ENCODE results near the gene VIT.

VIT gene

DNA sequence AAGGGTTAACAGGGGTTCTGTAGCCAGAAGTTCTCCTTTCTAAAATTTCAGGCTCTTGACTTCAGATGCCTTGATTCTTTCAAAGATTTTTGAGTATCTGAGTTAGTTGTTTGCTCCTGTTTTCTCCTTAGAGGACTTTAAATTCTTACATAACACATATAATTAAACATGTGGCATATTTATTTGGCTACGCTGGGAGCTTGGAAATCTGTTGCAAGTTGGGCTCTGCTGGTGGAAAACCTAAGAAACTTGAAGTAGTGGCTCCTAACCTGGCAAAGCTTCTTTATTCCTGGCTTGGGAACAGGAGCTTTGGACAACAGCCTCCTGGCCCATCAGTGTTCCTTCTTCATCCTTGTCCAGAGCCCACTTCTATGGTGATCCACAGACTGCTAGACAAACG lies 72.6 kb downstream of the VIT start:
- no peak for DNase-seq (ENCODE audit: low spot score)

DNA sequence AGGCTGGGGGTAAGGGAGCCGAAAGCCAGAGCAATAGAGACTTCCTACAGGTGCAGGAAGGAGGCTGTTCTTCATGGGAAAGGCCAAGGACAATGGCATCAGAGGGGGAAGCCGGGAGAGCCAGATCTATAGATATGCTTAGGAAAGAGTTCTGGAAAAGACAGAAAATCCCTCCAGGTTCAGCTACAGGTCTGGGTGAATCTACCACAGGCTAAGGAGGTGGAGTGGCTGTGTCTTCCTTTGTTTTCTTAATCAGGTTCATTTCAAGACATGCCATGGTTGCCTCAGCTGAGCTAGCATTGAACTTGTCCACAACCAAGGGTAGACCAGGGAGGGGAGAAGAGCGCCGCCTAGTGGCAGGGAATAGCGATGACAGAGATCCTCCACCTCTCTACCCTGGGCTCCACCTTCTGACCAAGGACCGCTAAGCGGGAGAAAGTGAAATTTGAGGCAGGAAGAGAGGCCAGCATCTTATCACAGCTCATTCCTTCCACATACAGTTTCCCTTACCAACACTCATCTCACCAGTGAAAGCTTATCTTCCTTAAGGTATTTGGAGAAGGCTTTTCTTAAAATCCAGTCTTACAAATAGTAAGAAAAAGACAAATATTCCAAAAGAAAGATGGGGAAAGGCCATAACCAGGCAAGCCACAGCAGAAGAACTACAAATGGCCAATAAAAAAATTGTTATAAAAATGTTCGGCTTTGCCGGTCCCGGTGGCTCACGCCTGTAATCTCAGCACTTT lies 74.2 kb downstream of the VIT start:
- DNase-seq (ENCODE audit: low spot score): peak; percentile 54

DNA sequence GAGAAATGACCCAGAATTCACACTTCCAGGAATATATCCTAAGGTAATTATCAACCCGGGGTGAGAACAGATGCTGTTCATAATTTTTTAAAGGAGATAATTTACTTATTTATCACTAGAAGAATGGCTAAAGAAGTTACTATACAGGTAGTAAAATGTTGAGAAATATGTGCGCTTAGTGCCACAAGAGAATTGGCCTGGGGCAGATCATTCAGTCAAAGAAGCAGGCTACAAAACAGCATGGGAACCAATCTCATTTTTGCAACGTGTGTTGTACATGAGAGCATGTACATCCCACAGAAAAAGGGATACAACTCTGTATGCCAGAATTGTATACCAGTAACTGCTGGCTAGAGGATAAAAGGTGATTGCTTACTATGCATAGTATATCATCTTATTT lies 75.2 kb downstream of the VIT start:
- DNase-seq (ENCODE audit: low spot score): no peak

DNA sequence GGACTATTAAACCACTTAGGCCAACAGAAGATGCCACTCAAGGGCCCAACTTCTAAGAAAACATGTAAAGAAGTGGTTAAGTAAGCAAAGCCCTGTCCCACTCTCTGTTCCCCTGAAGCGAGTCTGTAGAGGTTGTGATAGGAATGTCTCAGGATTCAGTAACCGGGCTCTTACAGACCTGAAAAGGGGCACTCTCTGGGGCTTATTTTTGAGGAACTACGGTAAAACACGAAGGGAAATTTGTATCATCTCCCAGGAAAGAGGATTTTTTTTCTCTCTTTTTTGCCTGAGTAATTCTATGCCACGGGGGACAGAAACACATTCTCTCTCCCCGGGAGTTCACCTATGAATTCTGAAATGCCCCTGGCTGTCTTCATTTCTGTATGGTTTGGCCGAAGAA lies 77.4 kb downstream of the VIT start:
- DNase-seq (ENCODE audit: low spot score): no peak

DNA sequence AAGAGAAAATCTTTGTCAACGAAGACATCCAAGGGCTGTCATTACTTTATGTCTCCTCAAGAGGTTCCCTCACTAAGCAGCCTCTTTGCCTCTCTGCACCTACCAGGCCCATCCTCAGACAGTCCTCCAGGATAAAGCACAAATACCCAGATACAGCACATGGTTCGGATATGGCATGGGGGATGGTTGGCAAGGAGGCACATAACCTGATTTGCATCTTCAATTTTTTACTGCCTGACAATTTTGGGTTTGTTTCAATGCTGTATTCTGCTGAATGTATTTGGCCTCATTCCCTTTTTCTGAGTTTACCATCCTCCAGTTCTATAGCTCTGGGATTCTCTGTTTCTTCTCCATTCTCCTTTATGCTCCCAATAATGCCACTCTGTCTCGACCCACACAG lies 78.8 kb downstream of the VIT start:
- no peak for DNase-seq (ENCODE audit: low spot score)

DNA sequence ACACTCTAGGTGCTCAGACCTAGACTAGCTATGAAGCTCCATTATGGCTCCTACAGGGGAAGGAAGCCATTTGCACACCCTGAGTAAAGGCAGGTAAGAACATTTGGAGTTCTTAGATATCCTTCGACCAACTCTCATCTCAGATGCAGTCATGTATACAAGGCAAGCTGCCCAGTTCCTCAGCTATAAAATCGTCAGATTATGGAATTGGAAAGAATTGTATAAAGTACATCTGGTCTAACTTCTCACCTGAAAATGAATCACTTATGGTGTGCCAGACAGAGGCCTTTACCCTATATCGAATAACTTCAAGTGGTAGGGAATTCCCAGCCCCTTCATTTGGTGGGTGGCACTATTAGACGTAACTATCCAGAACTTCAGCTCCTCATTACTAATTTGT lies 79.3 kb downstream of the VIT start:
- no peak for DNase-seq (ENCODE audit: low spot score)

DNA sequence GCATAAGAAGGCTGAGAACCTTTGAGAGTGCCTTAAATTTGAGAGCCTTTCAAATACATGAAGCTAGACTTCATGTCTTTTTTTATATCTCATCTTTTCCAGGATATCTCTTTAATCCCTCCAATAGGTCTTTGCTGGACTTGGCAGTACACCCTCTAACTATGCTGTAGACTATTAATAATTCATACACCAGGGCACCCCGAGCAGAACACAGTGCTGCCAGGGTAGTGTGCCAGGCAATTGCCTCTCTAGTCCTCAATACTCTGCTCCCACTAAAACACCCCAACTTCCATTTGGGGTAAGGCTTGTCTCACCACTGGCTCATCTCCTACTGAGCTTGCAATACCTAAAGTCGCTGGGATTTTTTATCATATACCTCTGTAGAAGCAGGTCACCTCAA lies 80.8 kb downstream of the VIT start:
- no peak for DNase-seq (ENCODE audit: low spot score)

DNA sequence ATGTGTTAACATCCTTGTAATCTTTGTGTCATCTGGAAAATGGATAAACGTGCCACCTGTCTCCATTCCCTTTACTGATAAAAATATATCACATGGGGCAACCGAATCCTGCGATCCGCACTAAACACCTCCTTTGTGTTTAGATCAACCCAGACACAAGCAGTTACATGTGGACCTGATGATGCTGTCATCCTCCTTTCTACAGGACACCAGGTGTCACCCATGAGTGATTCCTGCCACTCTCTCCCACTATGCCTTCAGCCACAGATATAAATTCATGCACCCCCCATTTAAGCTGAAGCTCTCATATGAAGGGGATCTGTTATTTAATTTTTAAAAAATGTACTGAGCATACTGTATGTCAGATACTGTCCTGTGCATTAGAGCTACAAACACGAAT lies 81.3 kb downstream of the VIT start:
- DNase-seq (ENCODE audit: low spot score): no peak

DNA sequence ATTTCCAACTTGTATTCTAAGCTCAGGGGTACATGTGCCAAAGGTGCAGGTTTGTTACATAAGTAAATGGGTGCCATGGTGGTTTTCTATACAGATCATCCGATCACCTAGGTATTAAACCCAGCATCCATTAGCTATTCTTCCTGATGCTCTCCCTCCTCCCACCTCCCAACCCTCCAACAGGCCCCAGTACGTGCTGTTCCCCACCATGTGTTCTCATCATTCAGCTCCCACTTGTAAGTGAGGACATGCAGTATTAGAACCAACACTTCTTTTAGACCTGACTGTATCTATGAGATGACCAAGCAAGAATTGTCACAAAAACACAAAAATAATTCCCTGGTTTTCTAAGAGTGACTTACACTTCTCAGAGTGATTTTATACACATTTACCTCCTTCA lies 83.0 kb downstream of the VIT start:
- DNase-seq (ENCODE audit: low spot score): no peak

DNA sequence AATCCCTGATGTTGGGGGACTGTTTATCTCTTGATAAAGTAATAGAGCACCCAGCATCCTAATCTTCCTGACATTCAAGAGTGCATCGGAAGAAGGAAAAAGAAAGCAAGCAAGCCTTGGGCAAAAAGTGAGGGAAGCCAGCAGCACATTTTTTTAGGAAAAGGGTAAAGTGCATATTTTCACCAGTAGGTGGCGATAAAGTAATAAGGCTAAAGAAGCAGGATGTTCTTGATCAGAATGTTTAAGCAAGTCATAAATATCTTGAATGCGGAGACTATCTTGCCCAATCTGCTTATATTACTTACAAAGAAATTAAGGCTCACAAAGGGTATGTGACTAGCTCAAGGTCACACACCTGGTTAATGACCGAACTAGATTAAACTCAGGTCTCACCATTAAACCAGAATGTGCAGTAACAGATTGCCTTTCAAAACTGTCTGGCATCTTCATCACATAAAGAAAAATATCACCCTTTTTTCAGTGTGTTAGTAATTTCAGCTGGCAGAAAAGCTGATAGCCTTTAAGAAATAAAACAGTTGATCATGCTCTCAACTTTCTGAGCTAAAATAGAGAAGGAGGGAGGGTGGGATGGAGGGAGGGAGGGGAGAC lies 83.8 kb downstream of the VIT start:
- peak; percentile 50 for DNase-seq (ENCODE audit: low spot score)

DNA sequence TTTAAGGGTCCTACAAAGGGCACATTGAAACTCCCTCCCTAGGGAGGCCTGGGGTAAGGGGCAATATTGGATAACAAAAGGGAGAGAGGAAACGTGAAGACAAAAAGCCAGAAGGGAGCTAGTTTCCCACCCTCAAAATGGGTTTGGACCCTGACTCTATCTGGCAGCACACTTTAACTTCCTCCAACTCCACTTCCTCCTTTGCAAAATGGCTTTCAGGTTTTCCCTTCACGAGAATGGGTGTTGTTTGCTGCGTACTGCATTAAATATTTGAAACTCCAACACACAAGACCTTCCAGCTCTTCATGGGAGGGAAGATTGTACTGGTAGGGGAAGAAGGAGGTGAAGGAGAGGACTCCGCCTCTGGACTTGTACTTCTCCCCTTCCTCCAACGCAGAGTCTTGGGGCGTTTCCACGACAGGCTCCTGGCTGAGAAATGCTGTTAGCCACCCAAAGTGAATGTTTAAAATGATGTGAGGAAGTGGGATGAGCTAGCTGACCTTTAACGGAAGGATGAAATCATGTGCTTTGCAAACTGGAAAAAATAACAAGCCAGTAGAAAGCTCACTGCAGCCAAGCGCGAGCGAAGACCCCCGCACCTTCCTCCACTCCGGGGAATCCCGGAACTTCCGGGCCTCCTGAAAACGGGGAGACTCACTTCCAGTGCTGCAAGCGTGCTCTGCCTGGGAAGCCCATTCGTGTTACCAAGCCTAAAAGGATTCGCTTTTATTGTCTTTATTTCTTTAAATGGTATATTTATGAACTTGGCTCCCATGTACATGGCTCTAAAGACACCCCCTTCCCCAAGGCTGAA lies 85.6 kb downstream of the VIT start:
- no peak for DNase-seq (ENCODE audit: low spot score)

DNA sequence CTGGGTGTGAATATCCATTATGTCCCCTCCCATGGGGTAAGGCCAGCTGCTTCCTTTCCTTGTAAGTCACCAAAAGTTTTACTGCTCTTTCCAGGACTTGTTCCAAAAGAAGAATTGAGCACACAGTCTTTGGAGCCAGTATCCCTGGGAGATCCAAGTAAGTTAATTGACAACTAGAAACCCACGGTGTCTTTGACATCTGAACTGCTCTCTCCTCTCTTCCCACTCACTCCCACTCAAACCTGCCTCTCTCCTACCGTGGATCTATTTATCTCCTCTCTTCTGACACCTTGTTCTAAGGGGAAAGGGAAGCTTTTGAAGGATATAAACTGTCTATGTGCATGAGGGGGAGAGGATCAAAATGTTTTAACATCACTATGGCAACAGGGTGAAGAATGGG lies 86.7 kb downstream of the VIT start:
- DNase-seq (ENCODE audit: low spot score): no peak

DNA sequence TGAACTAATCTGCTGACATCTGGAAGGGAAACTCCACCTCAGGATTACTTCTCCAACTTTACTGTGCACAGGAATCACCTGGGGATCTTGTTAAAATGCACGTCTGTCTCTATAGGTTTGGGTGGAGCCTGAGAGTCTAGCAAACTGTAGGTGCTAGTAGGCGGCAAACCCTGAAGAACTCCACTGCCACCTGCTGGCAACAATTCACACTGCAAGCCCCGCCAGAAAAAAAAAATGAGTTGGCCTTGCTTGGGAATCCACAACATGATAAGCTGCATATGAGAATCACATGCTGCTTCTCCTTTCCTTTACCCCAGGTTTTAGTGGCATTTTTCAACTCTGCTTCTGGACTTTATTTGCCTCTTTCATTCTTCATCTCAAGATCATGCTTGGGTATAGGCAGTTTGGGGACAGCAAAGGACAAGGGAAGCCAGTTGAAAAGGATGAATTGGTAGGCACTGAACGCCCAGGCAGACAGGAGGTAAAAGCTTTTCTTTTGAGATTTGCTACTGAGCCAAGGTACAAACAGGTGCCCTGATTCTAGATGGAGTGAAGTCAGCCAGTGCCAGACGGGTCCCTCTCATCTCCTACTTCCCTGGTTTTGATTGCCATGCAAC lies 88.8 kb downstream of the VIT start:
- DNase-seq (ENCODE audit: low spot score): peak; percentile 54

DNA sequence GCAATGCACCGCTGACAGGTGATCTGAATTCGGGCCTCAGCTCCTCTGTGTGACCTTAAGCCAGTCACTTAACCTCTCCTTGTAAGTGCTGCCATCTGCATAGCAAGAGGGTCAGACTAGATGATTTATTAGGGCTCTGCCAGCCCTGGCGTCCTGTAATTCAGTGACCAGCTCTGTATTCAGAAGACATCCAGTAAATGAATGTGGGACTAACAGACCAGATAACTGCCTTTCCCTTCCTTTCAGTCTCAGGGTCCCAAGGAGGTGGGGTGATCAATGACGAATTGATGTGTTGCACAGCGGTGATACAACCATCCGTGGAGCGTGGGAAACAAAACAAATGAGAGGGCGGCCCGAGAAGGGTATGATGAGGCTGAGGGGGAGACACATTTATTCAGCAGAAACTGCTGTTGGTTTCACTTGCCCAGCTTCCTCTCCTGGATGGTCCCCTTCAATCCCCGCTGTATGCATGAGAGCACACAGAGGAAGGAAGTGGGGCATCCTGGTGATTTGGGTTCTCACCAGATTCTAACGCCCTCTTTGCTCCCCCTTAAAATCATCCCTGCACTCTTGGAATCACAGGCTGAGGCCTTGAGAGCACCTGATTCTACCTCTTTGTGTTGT lies 92.8 kb downstream of the VIT start:
- no peak for DNase-seq (ENCODE audit: low spot score)

DNA sequence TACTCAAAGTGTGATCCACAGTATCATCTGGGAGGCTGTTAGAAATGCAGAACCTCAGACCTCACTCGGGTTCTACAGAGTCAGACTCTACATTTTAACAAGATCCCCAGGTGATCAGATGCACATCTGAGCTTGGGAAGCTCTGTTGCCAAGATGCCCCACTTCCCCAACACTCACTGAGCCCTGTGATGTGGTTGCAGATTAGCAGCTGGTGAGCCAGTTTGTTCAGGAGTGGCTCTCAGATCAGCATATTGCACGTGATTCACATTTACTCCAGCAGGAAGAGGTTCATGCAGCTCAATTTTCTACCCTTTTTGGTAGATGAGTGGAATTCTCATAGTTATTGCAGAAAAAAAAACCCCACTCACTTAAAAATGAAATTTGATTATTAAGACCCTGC lies 96.4 kb downstream of the VIT start:
- no peak for DNase-seq (ENCODE audit: low spot score)

DNA sequence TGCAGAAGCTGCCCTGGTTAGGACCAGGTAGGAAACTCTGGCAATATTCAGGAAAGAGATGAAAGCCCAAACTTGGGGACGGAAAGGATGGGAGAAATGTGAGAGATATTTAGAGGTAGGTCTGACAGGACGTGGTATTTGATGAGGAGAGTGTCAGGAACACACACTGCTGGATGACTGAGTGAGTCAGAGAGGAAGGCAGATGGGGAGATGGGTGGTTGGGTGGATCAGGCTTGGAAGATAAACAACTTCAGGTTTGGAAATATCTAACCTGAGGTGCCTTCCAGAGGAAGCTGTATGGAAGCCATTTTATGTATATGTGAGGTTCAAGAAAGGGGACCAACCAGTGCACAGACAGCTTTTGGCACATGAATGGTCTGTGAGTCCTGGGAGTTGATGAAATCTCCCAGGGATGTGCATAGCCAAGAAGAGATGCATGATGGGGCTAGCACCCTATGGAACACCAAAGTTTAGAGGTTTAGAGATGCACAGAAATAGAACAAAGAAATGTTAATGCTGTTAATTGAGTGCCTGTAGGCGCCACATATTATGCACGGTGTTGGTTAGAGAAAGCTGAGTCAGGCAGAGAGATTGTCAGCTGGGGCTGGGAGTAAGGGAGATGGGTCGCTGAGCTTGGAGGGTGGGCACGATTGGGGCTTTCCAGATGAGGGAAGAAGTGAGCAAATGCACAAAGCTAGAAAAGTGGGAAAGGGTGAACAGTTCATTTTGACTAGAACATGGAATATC lies 101.0 kb downstream of the VIT start:
- no peak for DNase-seq (ENCODE audit: low spot score)

DNA sequence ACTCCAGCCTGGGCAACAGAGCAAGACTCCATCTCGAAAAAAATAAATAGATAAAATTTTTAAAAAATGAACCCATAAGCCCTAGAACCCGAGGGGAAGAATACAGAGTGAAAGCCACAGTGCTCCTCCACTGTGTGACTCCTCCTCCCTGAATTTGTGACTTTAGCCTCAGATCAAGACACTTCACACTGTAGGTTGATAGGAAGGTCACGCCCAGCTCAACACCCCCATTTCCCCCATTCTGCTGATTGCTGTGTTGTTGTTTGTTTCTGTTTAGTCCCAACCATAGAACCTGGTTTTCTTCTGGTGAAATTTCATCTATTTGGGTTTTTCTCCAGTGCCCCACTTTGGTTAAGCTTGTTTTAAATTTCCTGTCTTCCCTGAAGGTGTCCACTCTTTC lies 102.2 kb downstream of the VIT start:
- no peak for DNase-seq (ENCODE audit: low spot score)

DNA sequence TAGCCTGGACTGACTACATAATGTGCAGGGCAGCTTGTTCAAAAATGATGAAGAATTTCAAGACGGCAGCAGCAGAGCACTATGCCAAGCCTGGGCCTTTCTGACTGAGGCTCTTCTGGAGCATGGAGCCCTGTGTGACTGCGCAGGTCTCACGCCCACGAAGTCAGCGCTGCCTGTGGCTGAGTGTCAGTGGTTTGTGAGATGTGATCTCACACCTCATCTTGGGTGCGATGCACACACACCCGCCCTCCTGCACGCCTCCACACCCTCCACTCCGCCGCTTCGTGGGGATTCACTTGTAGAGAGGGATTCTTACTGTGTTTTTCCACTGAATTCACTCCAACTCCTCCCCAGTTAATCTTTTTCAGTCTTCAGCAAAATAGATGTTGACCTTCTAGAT lies 103.9 kb downstream of the VIT start:
- peak; percentile 17 for DNase-seq (ENCODE audit: low spot score)

DNA sequence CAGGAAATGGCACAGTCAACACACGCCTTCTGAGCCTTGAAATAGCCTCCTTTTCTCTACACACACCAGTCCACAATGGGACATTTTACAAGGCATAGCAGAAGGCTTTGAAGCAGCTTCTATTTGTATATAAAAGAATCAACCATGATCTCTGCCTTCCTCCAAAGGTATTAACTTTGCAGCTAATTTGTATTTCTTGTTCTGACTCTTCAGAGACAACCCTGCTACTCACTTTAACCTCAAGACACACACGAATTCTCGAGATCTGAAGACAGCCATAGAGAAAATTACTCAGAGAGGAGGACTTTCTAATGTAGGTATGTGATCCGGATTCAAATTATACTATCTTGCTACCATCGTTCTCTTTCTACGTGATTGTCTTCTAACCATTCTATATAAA lies 104.6 kb downstream of the VIT start:
- peak; percentile 5 for DNase-seq (ENCODE audit: low spot score)

DNA sequence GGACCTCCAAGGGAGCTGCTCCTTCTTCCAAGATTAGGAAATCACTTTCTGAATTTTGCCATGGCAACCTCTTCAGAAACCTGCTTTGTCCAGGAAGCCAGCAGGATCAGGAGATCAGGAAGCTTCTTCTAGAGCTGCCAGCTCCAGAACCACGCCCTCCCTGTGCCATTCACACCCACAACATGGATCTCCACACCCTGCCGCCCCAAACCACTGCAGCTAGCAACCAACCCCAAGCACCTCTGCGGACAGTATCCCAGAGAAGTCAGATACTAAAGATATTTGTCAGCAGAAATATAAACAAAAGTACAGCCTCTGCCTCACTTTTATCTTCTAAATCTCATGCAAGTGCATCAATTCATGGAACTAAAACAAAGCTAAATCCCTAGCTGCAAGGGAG lies 106.4 kb downstream of the VIT start:
- no peak for DNase-seq (ENCODE audit: low spot score)

DNA sequence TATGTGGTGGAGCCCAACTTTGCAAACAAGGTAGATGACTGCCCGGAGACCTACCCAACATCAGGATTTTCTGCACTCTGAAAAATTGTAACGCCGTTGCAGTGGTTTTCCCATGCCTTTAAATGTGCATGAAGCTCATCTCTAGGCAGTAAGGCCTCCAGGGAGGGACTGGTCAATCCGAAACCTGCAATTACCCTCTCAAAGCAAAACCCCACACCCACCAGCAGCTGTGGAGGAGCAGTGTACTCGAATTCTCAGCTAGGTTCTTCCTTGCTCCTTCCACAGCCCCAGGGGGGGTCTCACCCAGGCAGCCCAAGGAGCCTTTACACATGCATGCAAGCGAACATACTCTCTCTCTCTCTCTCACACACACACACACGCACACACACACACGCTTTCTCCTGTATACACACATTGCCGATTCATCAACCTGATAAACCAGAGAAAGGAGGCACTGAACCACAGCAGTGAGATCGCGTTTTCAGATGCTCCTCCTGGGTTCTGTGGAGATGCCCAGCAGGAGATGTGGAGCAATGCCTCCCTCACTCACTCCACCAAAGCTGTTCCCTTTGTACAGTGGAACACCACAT lies 109.2 kb downstream of the VIT start:
- no peak for DNase-seq (ENCODE audit: low spot score)

All from activated CD4-positive, alpha-beta T cell treated with anti-CD3 and anti-CD28 coated beads, Interleukin-2, Interleukin-4, amounts not matched to agents 100 ng/mL and 50 ng/mL, durations not matched to agents 16 hours and 8 hours (primary cell).